A549 treated with Hydrocortisone at 1 μM for 4 hours (cell line): ENCODE results near the gene FOXL2. TPM values are rescaled to one million over a fixed set of nuclear protein-coding genes. Genes with fewer than 3 reads are reported as not detected.

Experiments
- total RNA-seq: library from RNA; stranded (reverse); fragments of 200-300 nt; extraction: Qiagen RNA extraction; gene quantifications from 5 replicates; pipeline ENCODE4 v1.2.3, GENCODE V29; 2022

Gene FOXL2
- 3.3 to 5.0 TPM (median 4.3 TPM) in 5 replicates for total RNA-seq

GRCh38 chr3:138946663-138947494 lies at the start of gene FOXL2, which contains the start of gene FOXL2NB:
TSS of gene FOXL2 (minus strand) at chr3:138947137. CDS start at chr3:138946722, 415 bp downstream.
TSS of gene FOXL2NB (plus strand) at chr3:138947217. CDS start at chr3:138947365, 148 bp downstream.

Other genes with a start within 250 kb of the FOXL2 start
- 14.6 to 23.7 TPM (median 17.1 TPM) in 5 replicates for gene PIK3CB, start 112.2 kb downstream of the FOXL2 start, total RNA-seq
- 0.63 to 1.6 TPM (median 1.2 TPM) in 5 replicates for gene FOXL2NB, start 80 bp upstream of the FOXL2 start, total RNA-seq
- gene PRR23A, start 59.1 kb upstream of the FOXL2 start, total RNA-seq, result not detected in 5 replicates
- not detected in 5 replicates for gene PRR23B, start 73.8 kb upstream of the FOXL2 start, total RNA-seq
- gene PRR23C, start 97.8 kb upstream of the FOXL2 start, total RNA-seq, result not detected in 5 replicates